Activated naive CD8-positive, alpha-beta T cell treated with anti-CD3 and anti-CD28 coated beads, Interleukin-2, amount 10 ng/mL, durations not matched to agents 7 days and 5 days (primary cell): Measurements from ENCODE around the gene SELENON. TPM values are rescaled to one million over a fixed set of nuclear protein-coding genes. Genes with fewer than 3 reads are reported as not detected.

Source experiments
- ATAC-seq: fragments of 150-1000 bp; cut with Tn5 transposase; one replicate; pipeline ENCODE4 v1.10.0; 2021; ENCODE audit warnings: low read depth, moderate library complexity
- POLR2A ChIA-PET: fragments of 350-600 bp; sonication (Branson Sonifier 250); formaldehyde crosslinking; loops from one replicate; lab custom pipeline; 2021; ENCODE audit warnings: antibody characterized with exemption; lab: Charles Lee
- DNase-seq: peaks from one replicate; pipeline ENCODE4 v3.0.0; 2021
- H3K27ac Mint-ChIP-seq: one replicate; pipeline ENCODE4 v1.8.0; 2022; ENCODE audit warnings: mild to moderate bottlenecking, mixed read lengths
- H3K27me3 Mint-ChIP-seq: one replicate; pipeline ENCODE4 v1.8.0; 2022; ENCODE audit warnings: mild to moderate bottlenecking, moderate library complexity, mixed read lengths
- H3K36me3 Mint-ChIP-seq: one replicate; pipeline ENCODE4 v1.8.0; 2021; ENCODE audit warnings: mild to moderate bottlenecking, mixed read lengths
- H3K4me1 Mint-ChIP-seq: one replicate; pipeline ENCODE4 v1.8.0; 2021; ENCODE audit warnings: mixed read lengths
- H3K4me3 Mint-ChIP-seq: one replicate; pipeline ENCODE4 v1.8.0; 2022; ENCODE audit warnings: mild to moderate bottlenecking, moderate library complexity, mixed read lengths
- H3K9me3 Mint-ChIP-seq: one replicate; pipeline ENCODE4 v1.8.0; 2021; ENCODE audit warnings: mixed read lengths
- total RNA-seq, 2 experiments: library from RNA; stranded (reverse); gene quantifications; one replicate each; pipeline ENCODE4 v1.2.3, GENCODE V29; 2021

SELENON gene
- total RNA-seq, 2 experiments from 2014 or later, result 10.3 to 11.4 TPM

GRCh38 chr1:25864434-25864833 is 64.4 kb downstream of the SELENON start:
- POLR2A ChIA-PET, result no interaction called here
- Mint-ChIP-seq H3K4me1 (peaks cover 12% of the 10 kb centered on the region), H3K9me3 (no peaks in the 10 kb centered on the region), H3K4me3 (no peak overlapping the region), H3K27ac (no peak overlapping the region), H3K36me3 (peaks cover 3% of the 10 kb centered on the region), H3K27me3 (no peaks in the 10 kb centered on the region)
- ATAC-seq (no peak), DNase-seq (no peak)

- DNase-seq, result no peak
- Mint-ChIP-seq H3K4me1 (peaks cover 3% of the 10 kb centered on the region), H3K27me3 (no peaks in the 10 kb centered on the region), H3K9me3 (no peaks in the 10 kb centered on the region), H3K36me3 (peaks cover 3% of the 10 kb centered on the region), H3K27ac (no peak overlapping the region), H3K4me3 (no peak overlapping the region)
- no peak for ATAC-seq
- POLR2A ChIA-PET, result no interaction called here
Observed at GRCh38 chr1:25866288-25866687, 66.3 kb downstream of the SELENON start.

GRCh38 chr1:25867210-25867991 is 67.4 kb downstream of the SELENON start:
- ATAC-seq (no peak), DNase-seq (no peak)
- Mint-ChIP-seq H3K4me1 (no peaks in the 10 kb centered on the region), H3K9me3 (no peaks in the 10 kb centered on the region), H3K4me3 (no peak overlapping the region), H3K27ac (no peak overlapping the region), H3K27me3 (no peaks in the 10 kb centered on the region), H3K36me3 (peaks cover 3% of the 10 kb centered on the region)
- POLR2A ChIA-PET, result no interaction called here

Other genes with a start within 250 kb of the SELENON start
- 10 to 100 TPM; 20.5 to 20.9 TPM for gene MAN1C1, start 183.4 kb upstream of the SELENON start, total RNA-seq
- gene MTFR1L, start 19.8 kb downstream of the SELENON start, total RNA-seq, result 10 to 100 TPM; 40.8 to 41.3 TPM
- gene AUNIP, start 59.3 kb downstream of the SELENON start, total RNA-seq, result 1 to 10 TPM; 4.8 TPM
- 1 to 10 TPM; 4.7 to 5.2 TPM for gene PAQR7, start 75.5 kb downstream of the SELENON start, total RNA-seq
- 100 to 1,000 TPM; 575 to 595 TPM for gene STMN1, start 106.2 kb downstream of the SELENON start, total RNA-seq
- gene PAFAH2, start 197.9 kb downstream of the SELENON start, total RNA-seq, result 10 to 100 TPM; 13.5 to 15.4 TPM
- gene EXTL1, start 221.6 kb downstream of the SELENON start, total RNA-seq, result not detected
- not detected for gene SLC30A2, start 245.9 kb downstream of the SELENON start, total RNA-seq